K562 (cell line): ENCODE measurements around the gene MEGF10. TPM values are rescaled to one million over a fixed set of nuclear protein-coding genes. Genes with fewer than 3 reads are reported as not detected.

Experiments used
- ATAC-seq: fragments of 200-7000 bp; cut with Tn5 transposase; 3 replicates; pipeline ENCODE4 v1.9.1; 2020; ENCODE audit warnings: moderate library complexity
- BruUV-seq: library from RNA; stranded (reverse); fragments of 400-500 nt; replicated peaks from 2 replicates; lab custom pipeline; 2021; lab: Mats Ljungman, UMichigan
- CTCF ChIA-PET: fragments of 300-600 bp; formaldehyde crosslinking; extraction: SDS; loops from one replicate; lab custom pipeline; 2021; ENCODE audit warnings: low intra/inter-chr PET ratio; lab: Yijun Ruan, JAX
- POLR2A ChIA-PET: fragments of 300-600, 350-650 bp; sonication (Branson Sonifier 250); formaldehyde crosslinking; extraction: SDS; loops from one replicate; lab custom pipeline; 2021; ENCODE audit warnings: antibody characterized with exemption, inconsistent platforms; lab: Yijun Ruan, JAX
- DNase-seq, 4 experiments: peaks; one replicate each; pipeline versions ENCODE4 v3.0.0 to v3.0.0-alpha.2; 2011 to 2018; ENCODE audit warnings: low spot score in 3 of 4, mixed read lengths in 3 of 4; ENCODE audit errors: extremely low read depth in 1 of 4
- FAIRE-seq: peaks from 2 replicates; lab custom pipeline; 2011; peaks lifted over from hg19 to GRCh38; lab: Jason Lieb, UNC
- H2AFZ ChIP-seq: 2 replicates; pipeline ENCODE4 v1.6.0; 2011; ENCODE audit warnings: low read depth, low read length, control low read depth, inconsistent platforms
- H3K27ac ChIP-seq: fragments of 200-600 bp; 3 replicates; pipeline ENCODE4 v1.8.0; 2011; ENCODE audit warnings: low read depth, mild to moderate bottlenecking, control low read depth, inconsistent platforms, low read length, moderate library complexity, mixed read lengths; ENCODE audit errors: extremely low read depth
- H3K27me3 ChIP-seq, 2 experiments: fragments of 300-600 bp in 1 of 2; 2 replicates in 1 of 2; 3 replicates in 1 of 2; pipeline versions ENCODE4 v1.6.0 to v1.8.0; 2011; ENCODE audit warnings: inconsistent platforms in 2 of 2, low read length in 2 of 2, mild to moderate bottlenecking in 1 of 2, mixed read lengths in 1 of 2, moderate library complexity in 1 of 2; ENCODE audit not compliant: control insufficient read depth in 2 of 2, insufficient read depth in 2 of 2
- H3K36me3 ChIP-seq: fragments of 300-600 bp; 3 replicates; pipeline ENCODE4 v1.8.0; 2011; ENCODE audit warnings: mild to moderate bottlenecking, low read length, inconsistent platforms; ENCODE audit not compliant: control insufficient read depth, insufficient read depth
- H3K4me1 ChIP-seq, 2 experiments: fragments of 200-600 bp in 1 of 2; replicated peaks in 1 of 2; 2 replicates in 1 of 2; 3 replicates in 1 of 2; pipeline versions ENCODE4 v1.5.1 to v1.8.0; 2011; ENCODE audit warnings: inconsistent platforms in 2 of 2, low read length in 2 of 2, mild to moderate bottlenecking in 1 of 2, mixed read lengths in 1 of 2, moderate library complexity in 1 of 2; ENCODE audit not compliant: control insufficient read depth in 2 of 2, insufficient read depth in 2 of 2
- H3K4me2 ChIP-seq: 2 replicates; pipeline ENCODE4 v1.6.1; 2011; ENCODE audit warnings: low read length, control low read depth, inconsistent platforms, mixed read lengths; ENCODE audit not compliant: insufficient read depth
- H3K4me3 ChIP-seq: fragments of 200-600 bp; sonication (generic), shearing (Covaris generic); 2 replicates; pipeline ENCODE4 v1.5.1; 2016; ENCODE audit warnings: control low read depth, inconsistent platforms
- H3K79me2 ChIP-seq: fragments of 200-600 bp; 3 replicates; pipeline ENCODE4 v1.8.0; 2011; ENCODE audit warnings: low read length, inconsistent platforms; ENCODE audit not compliant: control insufficient read depth, insufficient read depth
- H3K9ac ChIP-seq, 2 experiments: 2 replicates each; pipeline versions ENCODE4 v1.6.0 to v1.6.1; 2011; ENCODE audit warnings: low read depth in 2 of 2, low read length in 2 of 2, control low read depth in 1 of 2, inconsistent platforms in 1 of 2, mild to moderate bottlenecking in 1 of 2, mixed read lengths in 1 of 2; ENCODE audit not compliant: insufficient read depth in 1 of 2
- H3K9me1 ChIP-seq: one replicate; pipeline ENCODE4 v1.6.0; 2011; ENCODE audit warnings: inconsistent platforms, mild to moderate bottlenecking, low read length, moderate library complexity; ENCODE audit not compliant: control insufficient read depth, insufficient read depth
- H3K9me3 ChIP-seq: replicated peaks from 2 replicates; pipeline ENCODE4 v1.5.1; 2011; ENCODE audit warnings: low read depth, low read length, inconsistent platforms; ENCODE audit not compliant: control insufficient read depth, insufficient read depth
- H4K20me1 ChIP-seq: replicated peaks from 2 replicates; pipeline ENCODE4 v1.6.1; 2011; ENCODE audit warnings: low read length, inconsistent platforms, mixed read lengths; ENCODE audit not compliant: control insufficient read depth, insufficient read depth
- MIER1 ChIP-seq: fragments of 450-650 bp; IDR thresholded peaks from 2 replicates; pipeline ENCODE4 v1.6.1; 2016; ENCODE audit warnings: antibody characterized with exemption, mild to moderate bottlenecking, low read depth
- POLR2A ChIP-seq: fragments of 450-650 bp; conservative IDR thresholded peaks from 2 replicates; pipeline ENCODE4 v1.6.1; 2016
- POLR2AphosphoS2 ChIP-seq: IDR thresholded peaks from 2 replicates; pipeline ENCODE4 v1.6.1; 2012; ENCODE audit warnings: low read length, improper control_type of control experiment
- RBM14 ChIP-seq: fragments of 200-400 bp; formaldehyde crosslinking; IDR thresholded peaks from 2 replicates; pipeline ENCODE4 v1.6.1; 2018; ENCODE audit warnings: low read depth, mild to moderate bottlenecking, low read length, moderate library complexity, borderline replicate concordance; ENCODE audit not compliant: insufficient read depth
- RNF219 ChIP-seq: fragments of 250-450 bp; sonication (Bioruptor Pico); IDR thresholded peaks from 2 replicates; pipeline ENCODE4 v1.5.0; 2022; ENCODE audit warnings: mild to moderate bottlenecking
- SLC30A9 ChIP-seq: fragments of 250-450 bp; sonication (Bioruptor Pico); IDR thresholded peaks from 2 replicates; pipeline ENCODE4 v1.8.0; 2022; ENCODE audit warnings: mild to moderate bottlenecking, moderate library complexity
- ZNF217 ChIP-seq: sonication (generic); formaldehyde crosslinking; IDR thresholded peaks from 2 replicates; pipeline ENCODE4 v1.8.0; 2022; ENCODE audit warnings: mild to moderate bottlenecking, missing genetic modification reagents
- ZNF354B ChIP-seq: fragments of 250-450 bp; sonication (Bioruptor Pico); IDR thresholded peaks from 2 replicates; pipeline ENCODE4 v1.4.0; 2020
- WGBS: fragments of 100-300 bp; shearing (Covaris generic); methylation state at CpG from one replicate; pipeline ENCODE4 v1.1.6; 2016; ENCODE audit warnings: low coverage, mixed read lengths; ENCODE audit not compliant: insufficient coverage; ENCODE audit errors: missing lambda C conversion rate; 5-methylcytosine and 5-hydroxymethylcytosine counted together
- in situ Hi-C: fragments of 300-500 bp; cut with MboI; formaldehyde crosslinking; loops from 4 replicates; pipeline ENCODE4 v1.15.0; 2018; ENCODE audit warnings: inconsistent platforms, mixed read lengths
- intact Hi-C: fragments of 100-400 bp; cut with micrococcal nuclease; formaldehyde crosslinking; loops from 2 replicates; pipeline ENCODE4 v1.14.2; 2022
- polyA plus RNA-seq, 8 experiments: library from polyadenylated mRNA; depleted of rRNA in 4 of 8; stranded (reverse) in 5 of 8; unstranded in 3 of 8; fragments of >200 nt; fragmentation: Nextera tagmentation in 2 of 8; fragmentation: Illumina TruSeq in 1 of 8; extraction: Ambion mirVana in 2 of 8; extraction: Trizol in 1 of 8; gene quantifications; 2 replicates each; pipeline versions ENCODE4 v1.2.1 to v1.2.3, GENCODE V29; 2011 to 2014; ENCODE audit warnings: inconsistent platforms in 1 of 8, missing spikeins in 1 of 8
- total RNA-seq, 7 experiments: library from RNA; depleted of rRNA in 6 of 7; stranded (reverse); fragments of >200 nt in 6 of 7; fragmentation: Illumina TruSeq in 2 of 7; extraction: Trizol in 2 of 7; gene quantifications; 2 replicates each; pipeline versions ENCODE4 v1.2.1 to v1.2.3, GENCODE V29; 2011 to 2021; ENCODE audit warnings: low replicate concordance in 1 of 7
- TF ChIP-seq, protein P1 (sequence below): sonication (generic); formaldehyde crosslinking; IDR thresholded peaks from 2 replicates; pipeline ENCODE4 v1.8.1; 2023; ENCODE audit warnings: mild to moderate bottlenecking, missing genetic modification reagents

MEGF10 gene
- total and polyA plus RNA-seq, 9 of the 15 experiments (the other 6 are each of a cell fraction or from before 2014, with no cell fraction given) = 0.07 TPM; not detected in 8

GRCh38 chr5:127446626-127447025 lies 156.0 kb downstream of the MEGF10 start:
- no TSS peak for BruUV-seq
- TF ChIP-seq MIER1 = no peak
- TF ChIP-seq RNF219 = no peak
- TF ChIP-seq ZNF217 (CRISPR knock-in tag) = no peak
- TF ChIP-seq POLR2A = no peak
- TF ChIP-seq SLC30A9 (CRISPR knock-in tag) = no peak
- TF ChIP-seq RBM14 = no peak
- no peak for TF ChIP-seq POLR2AphosphoS2
- no peak for TF ChIP-seq ZNF354B (CRISPR knock-in tag)
- TF ChIP-seq, protein P1, sequence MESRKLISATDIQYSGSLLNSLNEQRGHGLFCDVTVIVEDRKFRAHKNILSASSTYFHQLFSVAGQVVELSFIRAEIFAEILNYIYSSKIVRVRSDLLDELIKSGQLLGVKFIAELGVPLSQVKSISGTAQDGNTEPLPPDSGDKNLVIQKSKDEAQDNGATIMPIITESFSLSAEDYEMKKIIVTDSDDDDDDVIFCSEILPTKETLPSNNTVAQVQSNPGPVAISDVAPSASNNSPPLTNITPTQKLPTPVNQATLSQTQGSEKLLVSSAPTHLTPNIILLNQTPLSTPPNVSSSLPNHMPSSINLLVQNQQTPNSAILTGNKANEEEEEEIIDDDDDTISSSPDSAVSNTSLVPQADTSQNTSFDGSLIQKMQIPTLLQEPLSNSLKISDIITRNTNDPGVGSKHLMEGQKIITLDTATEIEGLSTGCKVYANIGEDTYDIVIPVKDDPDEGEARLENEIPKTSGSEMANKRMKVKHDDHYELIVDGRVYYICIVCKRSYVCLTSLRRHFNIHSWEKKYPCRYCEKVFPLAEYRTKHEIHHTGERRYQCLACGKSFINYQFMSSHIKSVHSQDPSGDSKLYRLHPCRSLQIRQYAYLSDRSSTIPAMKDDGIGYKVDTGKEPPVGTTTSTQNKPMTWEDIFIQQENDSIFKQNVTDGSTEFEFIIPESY (CRISPR knock-in tag) = no peak

More at GRCh38 chr5:127446626-127447025, 156.0 kb downstream of the MEGF10 start:
- no peak overlapping the region for H3K4me2 ChIP-seq
- H3K4me3 ChIP-seq = no peak overlapping the region
- FAIRE-seq = no peak
- H3K9me1 ChIP-seq = no peaks in the 10 kb centered on the region
- H3K36me3 ChIP-seq = no peaks in the 10 kb centered on the region
- H3K27ac ChIP-seq = no peak overlapping the region
- in situ Hi-C loops = no loop called here
- no peak for ATAC-seq
- no peaks in the 10 kb centered on the region for H3K4me1 ChIP-seq
- H4K20me1 ChIP-seq = no peaks in the 10 kb centered on the region; the same call in 1 of the 2 replicates
- no peak for DNase-seq
- peaks cover 3 to 11% of the 10 kb centered on the region in 2 experiments; a peak in 4 of 5 replicates for H3K27me3 ChIP-seq
- intact Hi-C loops = no loop called here
- H3K79me2 ChIP-seq = no peaks in the 10 kb centered on the region
- no peak overlapping the region for H2AFZ ChIP-seq
- ChIA-PET CTCF (no interaction called here), POLR2A (interaction anchor here (1.2 to 1.3 kb wide), 2 partner anchors 8 to 16 kb away, joined by 3 to 4 read pairs; no protein-coding TSS in a partner anchor)
- no peak overlapping the region for H3K9ac ChIP-seq
- WGBS = 5% methylated on average over 2 of the region's 2 CpGs
- H3K9me3 ChIP-seq = no peaks in the 10 kb centered on the region
